RPMI8226 (cell line): ENCODE measurements around the gene AFG1L.
"Not testable (repeated sequence)": the region's sequence is repeated elsewhere in the genome, so short reads cannot be mapped to it uniquely, and the experiment has no call there.

Source experiments
- DNase-seq: peaks from one replicate; pipeline ENCODE4 v3.0.0-alpha.2; 2015

The AFG1L gene

GRCh38 chr6:108528878-108529277 lies 234.0 kb downstream of the AFG1L start:
- DNase-seq, result no peak

GRCh38 chr6:108531332-108531731 lies 236.5 kb downstream of the AFG1L start:
- DNase-seq, result no peak

- no peak for DNase-seq
Observed at GRCh38 chr6:108535114-108535742, 240.4 kb downstream of the AFG1L start.

GRCh38 chr6:108535920-108536535 lies 241.2 kb downstream of the AFG1L start:
- DNase-seq, result not testable (repeated sequence)

GRCh38 chr6:108541843-108542759 lies 247.2 kb downstream of the AFG1L start:
- DNase-seq, result peak; percentile 87

GRCh38 chr6:108543175-108543940 lies 248.5 kb downstream of the AFG1L start:
- no peak for DNase-seq

- no peak for DNase-seq
Observed at GRCh38 chr6:108544606-108545005, 249.8 kb downstream of the AFG1L start.

- DNase-seq, result peak; percentile 58
Observed at GRCh38 chr6:108546079-108547049, 251.5 kb downstream of the AFG1L start.

- DNase-seq, result no peak
Observed at GRCh38 chr6:108549241-108549640, 254.4 kb downstream of the AFG1L start.

- no peak for DNase-seq
Observed at GRCh38 chr6:108549741-108550140, 254.9 kb downstream of the AFG1L start.

- DNase-seq, result no peak
Observed at GRCh38 chr6:108550256-108550655, 255.4 kb downstream of the AFG1L start.

GRCh38 chr6:108555399-108556052 lies 260.7 kb downstream of the AFG1L start:
- DNase-seq, result no peak

- DNase-seq, result no peak
Observed at GRCh38 chr6:108556250-108556649, 261.4 kb downstream of the AFG1L start.

GRCh38 chr6:108556866-108557493 lies 262.1 kb downstream of the AFG1L start:
- no peak for DNase-seq

GRCh38 chr6:108557494-108558371 lies 262.9 kb downstream of the AFG1L start:
- DNase-seq, result peak; percentile 87

GRCh38 chr6:108558372-108559096 lies 263.7 kb downstream of the AFG1L start:
- peak; percentile 97 for DNase-seq

- DNase-seq, result peak; percentile 86
Observed at GRCh38 chr6:108559097-108559883, 264.4 kb downstream of the AFG1L start.

- no peak for DNase-seq
Observed at GRCh38 chr6:108559884-108560462, 265.1 kb downstream of the AFG1L start.
